ENCODE data around the gene PAX7.

- TF ChIP-seq CTCF (IDR thresholded peaks at IDR 0.05) (no peak), POLR2A (IDR thresholded peaks at IDR 0.05) (no peak)
These were observed 27.3 kb upstream of the PAX7 start for GRCh38 chr1:18603212-18603852.
